HAP-1 (cell line): ENCODE results near the gene TMEM240.

Experiments used
- DNase-seq, 2 experiments: peaks; one replicate each; pipeline ENCODE4 v3.0.0-alpha.2; 2016 to 2020; ENCODE audit warnings: low spot score in 2 of 2
- H3K27me3 ChIP-seq: fragments of 250-450 bp; sonication (Bioruptor Pico); 2 replicates; pipeline ENCODE4 v1.5.1; 2020; ENCODE audit warnings: low read depth, mild to moderate bottlenecking, moderate library complexity
- H3K36me3 ChIP-seq: fragments of 250-450 bp; sonication (Bioruptor Pico); replicated peaks from 2 replicates; pipeline ENCODE4 v1.5.1; 2020; ENCODE audit warnings: mild to moderate bottlenecking
- H3K4me1 ChIP-seq: fragments of 250-450 bp; sonication (Bioruptor Pico); 2 replicates; pipeline ENCODE4 v1.5.1; 2020; ENCODE audit warnings: mild to moderate bottlenecking
- H3K4me3 ChIP-seq: fragments of 250-450 bp; sonication (Bioruptor Pico); 2 replicates; pipeline ENCODE4 v1.5.1; 2020; ENCODE audit warnings: mild to moderate bottlenecking, moderate library complexity
- H3K9me3 ChIP-seq: fragments of 250-450 bp; sonication (Bioruptor Pico); 2 replicates; pipeline ENCODE4 v1.5.1; 2020; ENCODE audit warnings: mild to moderate bottlenecking, moderate library complexity
- in situ Hi-C: fragments of 300-500 bp; cut with MboI; formaldehyde crosslinking; loops from 3 replicates; pipeline ENCODE4 v1.14.3; 2020; ENCODE audit warnings: low sequenced_read_pairs, inconsistent platforms, mixed read lengths

Gene TMEM240

GRCh38 chr1:1540090-1540817 lies at the start of gene TMEM240:
Gene TMEM240 (minus strand): TSS chr1:1540624. CDS start chr1:1540346, 278 bp downstream.
- DNase-seq: no peak
- in situ Hi-C loops: no loop called here
- no peaks in the 10 kb centered on the region for H3K9me3 ChIP-seq
- peaks cover 12% of the 10 kb centered on the region for H3K36me3 ChIP-seq
- no peaks in the 10 kb centered on the region for H3K27me3 ChIP-seq
- no peaks in the 10 kb centered on the region for H3K4me1 ChIP-seq
- no peak within 1 kb of the TSS for H3K4me3 ChIP-seq

GRCh38 chr1:1583347-1584010 lies 43.1 kb upstream of the TMEM240 start:
- Histone ChIP-seq H3K27me3 (no peaks in the 10 kb centered on the region), H3K4me3 (no peak overlapping the region)
- in situ Hi-C loops: no loop called here

GRCh38 chr1:1582585-1583346 lies 42.3 kb upstream of the TMEM240 start:
- in situ Hi-C loops: no loop called here
- H3K27me3 ChIP-seq: no peaks in the 10 kb centered on the region
- no peaks in the 10 kb centered on the region for H3K9me3 ChIP-seq
- no peak overlapping the region for H3K4me3 ChIP-seq
- no peaks in the 10 kb centered on the region for H3K36me3 ChIP-seq
- no peak for DNase-seq
- H3K4me1 ChIP-seq: peaks cover 14% of the 10 kb centered on the region

More at GRCh38 chr1:1583347-1584010, 43.1 kb upstream of the TMEM240 start:
- Histone ChIP-seq H3K4me1 (peaks cover 14% of the 10 kb centered on the region), H3K36me3 (no peaks in the 10 kb centered on the region), H3K9me3 (no peaks in the 10 kb centered on the region)
- DNase-seq: no peak

GRCh38 chr1:1578371-1578940 lies 38.0 kb upstream of the TMEM240 start:
- DNase-seq: no peak
- no peaks in the 10 kb centered on the region for H3K9me3 ChIP-seq
- H3K27me3 ChIP-seq: no peaks in the 10 kb centered on the region
- in situ Hi-C loops: loop anchor here (5.0 kb wide), 1 partner anchor 34 kb away; no protein-coding TSS in a partner anchor
- peaks cover 8% of the 10 kb centered on the region; the same call in 1 of the 2 replicates for H3K36me3 ChIP-seq
- H3K4me3 ChIP-seq: no peak overlapping the region
- peaks cover 19% of the 10 kb centered on the region for H3K4me1 ChIP-seq

GRCh38 chr1:1577367-1578011 lies 37.1 kb upstream of the TMEM240 start:
- in situ Hi-C loops: loop anchor here (5.0 kb wide), 1 partner anchor 35 kb away; no protein-coding TSS in a partner anchor
- no peak overlapping the region for H3K4me3 ChIP-seq
- DNase-seq: no peak

GRCh38 chr1:1574721-1575537 lies 34.5 kb upstream of the TMEM240 start, which contains the start of gene SSU72:
Gene SSU72 (minus strand): TSS chr1:1574863. CDS start chr1:1574557, 306 bp downstream.
- in situ Hi-C loops: loop anchor here (5.0 kb wide), 1 partner anchor 37 kb away; no protein-coding TSS in a partner anchor
- Histone ChIP-seq H3K27me3 (no peaks in the 10 kb centered on the region), H3K36me3 (peaks cover 30% of the 10 kb centered on the region), H3K4me3 (peak within 1 kb of the TSS; percentile 100), H3K9me3 (no peaks in the 10 kb centered on the region), H3K4me1 (peaks cover 6% of the 10 kb centered on the region)
- DNase-seq: peak; percentile 81 to 94

More at GRCh38 chr1:1577367-1578011, 37.1 kb upstream of the TMEM240 start:
- Histone ChIP-seq H3K36me3 (peaks cover 13% of the 10 kb centered on the region), H3K4me1 (peaks cover 19% of the 10 kb centered on the region), H3K27me3 (no peaks in the 10 kb centered on the region), H3K9me3 (no peaks in the 10 kb centered on the region)

GRCh38 chr1:1573843-1574720 lies 33.7 kb upstream of the TMEM240 start:
- peaks cover 4% of the 10 kb centered on the region for H3K4me1 ChIP-seq
- peak overlapping the region; percentile 100 for H3K4me3 ChIP-seq
- H3K36me3 ChIP-seq: peaks cover 38% of the 10 kb centered on the region
- in situ Hi-C loops: no loop called here
- peak; percentile 60 to 75 for DNase-seq
- no peaks in the 10 kb centered on the region for H3K27me3 ChIP-seq
- H3K9me3 ChIP-seq: no peaks in the 10 kb centered on the region

- H3K4me3 ChIP-seq: no peak overlapping the region
- H3K36me3 ChIP-seq: peaks cover 60% of the 10 kb centered on the region
- DNase-seq: no peak
- in situ Hi-C loops: no loop called here
- H3K4me1 ChIP-seq: no peaks in the 10 kb centered on the region; the same call in 1 of the 2 replicates
- no peaks in the 10 kb centered on the region for H3K27me3 ChIP-seq
- no peaks in the 10 kb centered on the region for H3K9me3 ChIP-seq
Observed at GRCh38 chr1:1569341-1569740, 28.9 kb upstream of the TMEM240 start.

GRCh38 chr1:1567891-1568291 lies 27.5 kb upstream of the TMEM240 start:
- H3K36me3 ChIP-seq: peaks cover 69% of the 10 kb centered on the region
- no peaks in the 10 kb centered on the region for H3K9me3 ChIP-seq
- in situ Hi-C loops: no loop called here
- H3K27me3 ChIP-seq: no peaks in the 10 kb centered on the region
- no peaks in the 10 kb centered on the region; the same call in 1 of the 2 replicates for H3K4me1 ChIP-seq
- no peak overlapping the region for H3K4me3 ChIP-seq
- no peak for DNase-seq

- H3K27me3 ChIP-seq: no peaks in the 10 kb centered on the region
- DNase-seq: no peak
- in situ Hi-C loops: no loop called here
- H3K9me3 ChIP-seq: no peaks in the 10 kb centered on the region
- H3K4me3 ChIP-seq: no peak overlapping the region
- peaks cover 70% of the 10 kb centered on the region for H3K36me3 ChIP-seq
- no peaks in the 10 kb centered on the region for H3K4me1 ChIP-seq
Observed at GRCh38 chr1:1567152-1567875, 26.9 kb upstream of the TMEM240 start.

GRCh38 chr1:1565340-1565739 lies 24.9 kb upstream of the TMEM240 start:
- H3K27me3 ChIP-seq: no peaks in the 10 kb centered on the region
- in situ Hi-C loops: no loop called here
- no peak for DNase-seq
- H3K4me1 ChIP-seq: no peaks in the 10 kb centered on the region
- H3K36me3 ChIP-seq: peaks cover 72% of the 10 kb centered on the region
- no peak overlapping the region for H3K4me3 ChIP-seq
- no peaks in the 10 kb centered on the region for H3K9me3 ChIP-seq
